ENCODE measurements around the gene PNPLA7.

DNA sequence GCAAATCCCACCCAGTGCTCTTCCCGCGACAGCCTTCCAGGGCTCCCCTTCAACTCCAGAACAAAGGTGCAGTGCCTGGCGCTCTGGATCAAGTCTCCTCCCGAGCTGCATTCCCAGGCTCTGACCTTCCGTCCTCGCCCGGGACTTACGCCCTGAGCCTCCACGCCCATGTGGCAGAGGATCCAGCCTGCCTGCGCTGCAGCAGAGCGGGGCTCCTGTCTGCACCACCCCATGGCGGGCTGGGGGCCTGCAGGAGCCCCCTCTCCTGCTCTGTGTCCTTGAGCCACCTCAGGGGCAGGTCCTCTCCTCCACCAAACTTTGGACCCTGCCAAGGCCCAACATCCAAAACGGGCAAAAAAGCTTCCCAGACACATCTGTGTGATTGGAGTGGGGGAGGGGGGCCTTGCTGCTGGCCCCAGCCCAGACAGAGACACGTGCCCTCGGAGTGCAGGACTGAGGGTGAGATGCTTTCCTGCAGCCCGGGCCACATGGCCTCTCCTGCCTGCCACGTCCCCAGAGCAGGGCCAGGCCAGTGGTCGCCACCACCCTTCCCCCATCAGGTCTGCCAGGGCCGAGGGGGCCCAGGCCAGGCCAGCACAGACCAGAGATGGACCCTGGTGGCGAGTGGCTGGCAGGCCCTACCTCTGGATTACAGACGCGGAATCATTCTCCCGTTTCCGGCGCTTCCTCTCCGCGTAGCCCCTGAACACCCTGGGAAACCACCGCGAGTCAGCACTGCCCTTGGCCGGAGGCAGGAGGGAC is 95.4 kb downstream of the PNPLA7 start:
- no peak for TF ChIP-seq FOXM1 (IDR thresholded peaks at IDR 0.05; ENCODE audit: borderline replicate concordance)
- no peak for TF ChIP-seq SP1 (IDR thresholded peaks at IDR 0.05)
- no peak for TF ChIP-seq FOXK2 (IDR thresholded peaks at IDR 0.05)
- TF ChIP-seq LEF1 (IDR thresholded peaks at IDR 0.05; ENCODE audit: borderline replicate concordance): no peak
- no peak for TF ChIP-seq BHLHE40 (IDR thresholded peaks at IDR 0.05; ENCODE audit: borderline replicate concordance)
- TF ChIP-seq CTBP1 (IDR thresholded peaks at IDR 0.05; ENCODE audit: borderline replicate concordance): no peak
- no peak for TF ChIP-seq HDGF (IDR thresholded peaks at IDR 0.05; ENCODE audit: borderline replicate concordance)
- no peak for TF ChIP-seq NFRKB (IDR thresholded peaks at IDR 0.05)
- no peak for TF ChIP-seq SUZ12 (IDR thresholded peaks at IDR 0.05)
- TF ChIP-seq, protein P1, sequence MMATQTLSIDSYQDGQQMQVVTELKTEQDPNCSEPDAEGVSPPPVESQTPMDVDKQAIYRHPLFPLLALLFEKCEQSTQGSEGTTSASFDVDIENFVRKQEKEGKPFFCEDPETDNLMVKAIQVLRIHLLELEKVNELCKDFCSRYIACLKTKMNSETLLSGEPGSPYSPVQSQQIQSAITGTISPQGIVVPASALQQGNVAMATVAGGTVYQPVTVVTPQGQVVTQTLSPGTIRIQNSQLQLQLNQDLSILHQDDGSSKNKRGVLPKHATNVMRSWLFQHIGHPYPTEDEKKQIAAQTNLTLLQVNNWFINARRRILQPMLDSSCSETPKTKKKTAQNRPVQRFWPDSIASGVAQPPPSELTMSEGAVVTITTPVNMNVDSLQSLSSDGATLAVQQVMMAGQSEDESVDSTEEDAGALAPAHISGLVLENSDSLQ (IDR thresholded peaks at IDR 0.05): no peak

Data from HEK293T (cell line).